AG04449 (cell line): Measurements from ENCODE around the gene KRT33B.

Source experiments
- CTCF ChIA-PET: fragments of 350-600 bp; formaldehyde crosslinking; extraction: SDS; loops from one replicate; lab custom pipeline; 2021; ENCODE audit warnings: antibody characterized with exemption; lab: Yijun Ruan, JAX
- POLR2A ChIA-PET: fragments of 400-600, 350-600 bp; formaldehyde crosslinking; extraction: SDS; loops from one replicate; lab custom pipeline; 2020; ENCODE audit warnings: antibody characterized with exemption, inconsistent platforms; lab: Yijun Ruan, JAX
- DNase-seq: peaks from one replicate; pipeline ENCODE4 v3.0.0-alpha.2; 2010; ENCODE audit warnings: low read depth, low spot score
- H3K4me3 ChIP-seq: 2 replicates; pipeline ENCODE4 v1.5.1; 2011; ENCODE audit warnings: low read depth, mild to moderate bottlenecking, control low read depth, low read length
- CTCF ChIP-seq: IDR thresholded peaks from one replicate; pipeline ENCODE4 v1.5.1; 2011; ENCODE audit warnings: mild to moderate bottlenecking, moderate library complexity, low read length, control low read depth, inconsistent platforms; ENCODE audit not compliant: insufficient read depth; ENCODE audit errors: missing control alignments

Gene KRT33B

GRCh38 chr17:41393294-41393693, 23.7 kb upstream of the KRT33B start:
- POLR2A ChIA-PET: no interaction called here

DNA sequence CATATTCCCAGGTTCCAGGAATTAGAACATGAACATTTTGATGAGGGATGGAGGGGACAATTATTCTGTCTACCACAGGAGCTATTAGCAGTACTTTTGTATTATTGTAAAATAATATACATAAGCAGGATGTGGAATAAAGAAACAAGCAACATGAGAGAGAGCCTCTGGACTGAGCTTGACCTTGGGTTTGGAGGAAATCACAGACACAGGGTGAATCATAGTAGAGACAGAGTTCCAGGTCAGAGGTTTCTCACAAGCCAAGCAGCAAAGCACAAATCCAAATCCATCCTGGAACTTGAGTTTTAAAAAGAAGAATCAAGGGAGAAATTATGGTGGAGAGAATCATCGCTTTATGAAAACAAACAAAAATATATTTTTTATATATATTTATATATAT, 22.7 kb upstream of the KRT33B start:
- CTCF ChIA-PET: interaction anchor here (1.0 kb wide), 1 partner anchor 10 kb away, joined by 3 read pairs; no protein-coding TSS in a partner anchor
- DNase-seq: no peak
- POLR2A ChIA-PET: no interaction called here
- TF ChIP-seq CTCF: no peak
- H3K4me3 ChIP-seq: no peak overlapping the region

More at GRCh38 chr17:41393294-41393693, 23.7 kb upstream of the KRT33B start:
- no peak overlapping the region for H3K4me3 ChIP-seq
- TF ChIP-seq CTCF: no peak
- no peak for DNase-seq
- CTCF ChIA-PET: interaction anchor here (1.0 kb wide), 1 partner anchor 10 kb away, joined by 4 read pairs; no protein-coding TSS in a partner anchor

GRCh38 chr17:41391535-41391934, 21.9 kb upstream of the KRT33B start:
- CTCF ChIA-PET: interaction anchor here (1.0 kb wide), 1 partner anchor 11 kb away, joined by 3 read pairs; no protein-coding TSS in a partner anchor

DNA sequence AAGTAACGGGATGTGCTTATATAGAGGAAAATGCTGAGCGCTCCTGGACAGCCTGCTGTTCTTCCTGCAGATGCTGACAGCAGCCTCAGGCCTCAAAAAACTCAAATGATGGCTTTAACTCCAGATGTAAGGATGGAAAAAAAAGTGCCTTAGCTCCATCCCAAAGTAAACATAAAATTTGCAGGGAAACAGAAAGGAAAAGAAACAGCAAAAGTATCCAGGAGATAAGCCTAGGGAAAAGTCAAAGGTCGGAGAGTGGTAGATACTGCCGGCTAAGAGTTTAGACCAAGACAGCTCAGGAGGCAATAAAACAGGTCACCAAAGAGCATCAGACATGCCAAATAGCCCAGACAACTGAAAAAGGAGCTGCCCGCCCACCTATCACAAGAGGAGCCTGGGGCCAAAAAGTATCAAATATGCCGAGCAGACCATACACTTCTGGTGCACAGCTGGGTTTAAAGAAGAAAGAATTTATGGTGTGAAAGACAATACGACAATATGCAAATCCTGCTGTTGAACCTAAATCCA, 20.9 kb upstream of the KRT33B start:
- no peak overlapping the region for H3K4me3 ChIP-seq
- no peak for TF ChIP-seq CTCF
- ChIA-PET POLR2A (interaction anchor here (0.6 kb wide), 1 partner anchor 209 kb away, joined by 3 read pairs; no protein-coding TSS in a partner anchor), CTCF (interaction anchor here (0.6 to 1.6 kb wide), 3 partner anchors 14 to 338 kb away, joined by 3 read pairs; no protein-coding TSS in a partner anchor)
- no peak for DNase-seq

More at GRCh38 chr17:41391535-41391934, 21.9 kb upstream of the KRT33B start:
- POLR2A ChIA-PET: no interaction called here
- no peak overlapping the region for H3K4me3 ChIP-seq
- TF ChIP-seq CTCF: no peak
- no peak for DNase-seq

- POLR2A ChIA-PET: no interaction called here
- no peak overlapping the region for H3K4me3 ChIP-seq
- CTCF ChIA-PET: no interaction called here
- no peak for TF ChIP-seq CTCF
- DNase-seq: no peak
These were observed 18.1 kb upstream of the KRT33B start for GRCh38 chr17:41387670-41388069.

- POLR2A ChIA-PET: no interaction called here
- no peak for TF ChIP-seq CTCF
- no peak overlapping the region for H3K4me3 ChIP-seq
- DNase-seq: no peak
- CTCF ChIA-PET: interaction anchor here (1.2 to 1.7 kb wide), 2 partner anchors 162 to 262 kb away, joined by 3 to 5 read pairs; no protein-coding TSS in a partner anchor
These were observed 16.6 kb upstream of the KRT33B start for GRCh38 chr17:41386227-41386626.
